Body of pancreas (tissue), 4 donors: ENCODE data around the gene GCH1. TPM values are rescaled to one million over a fixed set of nuclear protein-coding genes. Genes with fewer than 3 reads are reported as not detected.
"Not testable (repeated sequence)": the region's sequence is repeated elsewhere in the genome, so short reads cannot be mapped to it uniquely, and the experiment has no call there.

ENCODE experiments used
- ATAC-seq: fragments of 150-250 bp; one replicate; pipeline ENCODE4 v1.9.1; 2016
- DNase-seq, 4 donors: peaks; one replicate each; pipeline ENCODE4 v3.0.0-alpha.2; 2019
- H3K27ac ChIP-seq, 4 donors: fragments of 200-600 bp; sonication (generic); 1 replicate in 3 of 4; 2 replicates in 1 of 4; pipeline versions ENCODE4 v1.5.1 to v1.6.1; 2016 to 2019; ENCODE audit warnings: mild to moderate bottlenecking in 1 of 4, mixed read lengths in 1 of 4, moderate library complexity in 1 of 4
- H3K27me3 ChIP-seq, 2 donors: fragments of 200-600 bp; sonication (generic); one replicate each; pipeline ENCODE4 v1.6.0; 2016; ENCODE audit warnings: mild to moderate bottlenecking in 1 of 2
- H3K36me3 ChIP-seq, 2 donors: fragments of 200-600 bp; sonication (generic); replicated peaks in 1 of 2; 2 replicates each; pipeline ENCODE4 v1.5.1; 2016; ENCODE audit warnings: low read depth in 2 of 2; ENCODE audit not compliant: insufficient read depth in 1 of 2
- H3K4me1 ChIP-seq: fragments of 200-600 bp; sonication (generic); one replicate; pipeline ENCODE4 v1.6.0; 2016
- H3K4me3 ChIP-seq, 2 donors: fragments of 200-600 bp; sonication (generic); 1 replicate in 1 of 2; 2 replicates in 1 of 2; pipeline ENCODE4 v1.5.1; 2016 to 2019
- H3K9me3 ChIP-seq, 3 donors: fragments of 200-600 bp; sonication (generic); 1 replicate in 2 of 3; 2 replicates in 1 of 3; pipeline ENCODE4 v1.5.1; 2016
- POLR2A ChIP-seq, 3 donors: fragments of 450-650 bp; IDR thresholded peaks; one replicate each; pipeline ENCODE4 v1.6.1; 2016; ENCODE audit warnings: antibody characterized with exemption in 3 of 3, mild to moderate bottlenecking in 2 of 3
- WGBS, 2 donors: methylation state at CpG; one replicate each; pipeline ENCODE4 v1.1.5; 2017; 5-methylcytosine and 5-hydroxymethylcytosine counted together
- intact Hi-C: fragments of 100-400 bp; cut with DNase I; formaldehyde crosslinking; loops from one replicate; pipeline ENCODE4 v1.15.1; 2023
- total RNA-seq, 2 donors: library from RNA; depleted of rRNA; stranded (reverse); fragments of >200 nt; gene quantifications; one replicate each; pipeline ENCODE4 v1.1.0, GENCODE V29; 2016
- TF ChIP-seq, protein P1 (sequence below), 7 experiments: fragments of 450-650 bp in 4 of 7; fragments of 200-600 bp in 3 of 7; sonication (generic) in 3 of 7; IDR thresholded peaks; one replicate each; pipeline ENCODE4 v1.5.1; 2016 to 2019; ENCODE audit warnings: antibody characterized with exemption in 7 of 7

Gene GCH1
- total RNA-seq, 2 donors from 2014 or later = 6.0 to 11.9 TPM

DNA sequence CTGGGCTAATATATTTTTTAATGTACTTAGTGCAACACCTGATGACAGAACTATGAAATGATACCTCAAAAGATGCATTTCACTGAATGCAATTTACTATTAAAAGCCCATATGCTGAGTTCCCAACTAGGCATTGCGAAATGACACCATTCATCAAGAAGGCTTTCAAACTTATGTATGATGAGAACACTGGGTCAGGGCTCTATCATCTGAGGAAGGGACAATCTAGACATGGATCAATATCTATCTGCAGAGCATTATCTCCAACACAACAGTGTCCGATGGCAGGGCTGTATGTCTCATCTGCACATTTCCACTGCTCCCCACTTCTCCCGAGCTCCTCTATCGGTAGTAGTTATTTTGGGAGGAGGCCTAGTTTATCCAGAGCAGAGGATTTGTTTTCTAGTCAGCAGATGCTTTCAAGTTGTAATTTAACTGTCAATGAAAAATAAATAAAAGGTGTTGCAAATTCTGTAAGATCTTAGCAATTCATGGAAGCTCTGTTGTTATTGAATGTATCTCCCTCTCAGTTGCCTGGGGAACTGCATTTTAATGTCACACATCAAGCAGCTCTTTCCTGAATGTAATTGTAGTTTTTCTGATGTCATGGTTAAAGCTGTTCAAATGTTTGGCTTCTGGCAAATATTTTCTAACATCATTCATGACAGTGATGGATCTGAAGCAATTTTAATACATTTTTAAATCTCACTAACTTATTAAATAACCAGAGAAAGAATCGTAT lies 7.4 kb upstream of the GCH1 start:
- TF ChIP-seq POLR2A (IDR thresholded peaks at IDR 0.05) = no peak
- TF ChIP-seq, protein P1, sequence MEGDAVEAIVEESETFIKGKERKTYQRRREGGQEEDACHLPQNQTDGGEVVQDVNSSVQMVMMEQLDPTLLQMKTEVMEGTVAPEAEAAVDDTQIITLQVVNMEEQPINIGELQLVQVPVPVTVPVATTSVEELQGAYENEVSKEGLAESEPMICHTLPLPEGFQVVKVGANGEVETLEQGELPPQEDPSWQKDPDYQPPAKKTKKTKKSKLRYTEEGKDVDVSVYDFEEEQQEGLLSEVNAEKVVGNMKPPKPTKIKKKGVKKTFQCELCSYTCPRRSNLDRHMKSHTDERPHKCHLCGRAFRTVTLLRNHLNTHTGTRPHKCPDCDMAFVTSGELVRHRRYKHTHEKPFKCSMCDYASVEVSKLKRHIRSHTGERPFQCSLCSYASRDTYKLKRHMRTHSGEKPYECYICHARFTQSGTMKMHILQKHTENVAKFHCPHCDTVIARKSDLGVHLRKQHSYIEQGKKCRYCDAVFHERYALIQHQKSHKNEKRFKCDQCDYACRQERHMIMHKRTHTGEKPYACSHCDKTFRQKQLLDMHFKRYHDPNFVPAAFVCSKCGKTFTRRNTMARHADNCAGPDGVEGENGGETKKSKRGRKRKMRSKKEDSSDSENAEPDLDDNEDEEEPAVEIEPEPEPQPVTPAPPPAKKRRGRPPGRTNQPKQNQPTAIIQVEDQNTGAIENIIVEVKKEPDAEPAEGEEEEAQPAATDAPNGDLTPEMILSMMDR (IDR thresholded peaks at IDR 0.05) = no peak
- H3K27ac ChIP-seq = no peak overlapping the region
- no peak for DNase-seq
- 78 to 82% methylated on average over 5 of the region's 5 CpGs for WGBS, 2 donors
- no peak overlapping the region for H3K4me3 ChIP-seq
- H3K9me3 ChIP-seq = no peaks in the 10 kb centered on the region
- H3K4me1 ChIP-seq = no peaks in the 10 kb centered on the region
- H3K36me3 ChIP-seq = no peaks in the 10 kb centered on the region
- no peaks in the 10 kb centered on the region for H3K27me3 ChIP-seq
- intact Hi-C loops = no loop called here
- no peak for ATAC-seq

GRCh38 chr14:54908973-54909372 lies 6.3 kb upstream of the GCH1 start:
- H3K9me3 ChIP-seq, intact Hi-C loops, H3K27ac ChIP-seq, H3K4me1 ChIP-seq, DNase-seq, ATAC-seq, H3K27me3 ChIP-seq, H3K4me3 ChIP-seq, H3K36me3 ChIP-seq: not testable (repeated sequence)
- WGBS, 2 donors = 83 to 92% methylated on average over 4 of the region's 4 CpGs

DNA sequence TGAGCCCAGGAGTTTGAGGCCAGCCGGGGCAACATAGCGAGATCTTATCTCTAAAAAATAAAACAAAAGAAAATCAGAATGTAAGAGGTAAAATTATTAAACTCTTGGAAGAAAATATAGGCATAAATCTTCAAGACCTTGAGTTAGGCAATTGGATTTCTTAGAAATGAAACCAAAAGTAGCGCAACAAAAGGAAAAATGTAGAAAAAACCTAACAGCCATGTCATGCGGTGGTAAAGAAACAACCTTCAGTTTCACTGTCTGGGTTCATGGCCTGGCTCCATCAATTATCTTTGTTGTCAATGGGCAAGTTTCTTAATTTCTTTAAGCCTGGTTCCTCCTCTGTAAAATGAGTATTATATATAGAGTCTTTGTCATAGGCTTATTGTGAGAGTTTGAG lies 5.6 kb upstream of the GCH1 start:
- WGBS, 2 donors = 72 to 80% methylated on average over 4 of the region's 4 CpGs
- intact Hi-C loops = no loop called here
- H3K27me3 ChIP-seq = no peaks in the 10 kb centered on the region
- ATAC-seq (no peak), DNase-seq (no peak)
- TF ChIP-seq POLR2A (IDR thresholded peaks at IDR 0.05) = no peak
- TF ChIP-seq, protein P1 (IDR thresholded peaks at IDR 0.05) = no peak
- H3K27ac ChIP-seq = no peak overlapping the region
- H3K36me3 ChIP-seq = no peaks in the 10 kb centered on the region
- H3K4me1 ChIP-seq = no peaks in the 10 kb centered on the region
- no peak overlapping the region for H3K4me3 ChIP-seq
- no peaks in the 10 kb centered on the region for H3K9me3 ChIP-seq

- Histone ChIP-seq H3K4me3 (no peak overlapping the region), H3K4me1 (peaks cover 6% of the 10 kb centered on the region), H3K27me3 (no peaks in the 10 kb centered on the region), H3K27ac (no peak overlapping the region), H3K36me3 (no peaks in the 10 kb centered on the region), H3K9me3 (no peaks in the 10 kb centered on the region)
- intact Hi-C loops = no loop called here
- DNase-seq (no peak), ATAC-seq (no peak)
- TF ChIP-seq, protein P1 (IDR thresholded peaks at IDR 0.05) = no peak
These were observed 3.4 kb upstream of the GCH1 start for GRCh38 chr14:54906075-54906474.

- peak; percentile 80 for ATAC-seq
These were observed 494 bp downstream of the GCH1 start for GRCh38 chr14:54902143-54902520.

More at GRCh38 chr14:54902143-54902520, 494 bp downstream of the GCH1 start:
- Histone ChIP-seq H3K9me3 (no peaks in the 10 kb centered on the region), H3K4me1 (peaks cover 8% of the 10 kb centered on the region), H3K27ac (peak overlapping the region; percentile 68 to 95 (median 94)), H3K27me3 (no peaks in the 10 kb centered on the region), H3K4me3 (peak overlapping the region; percentile 89 to 94), H3K36me3 (no peaks in the 10 kb centered on the region)
- intact Hi-C loops = no loop called here
- 0% methylated on average over 36 of the region's 37 CpGs; no CpG with 5 or more reads in 1 of the 2 donors for WGBS, 2 donors
- DNase-seq = peak; percentile 76 to 86 (median 82)
- peak in 1 of 3 donors; percentile 3 for TF ChIP-seq POLR2A (IDR thresholded peaks at IDR 0.05)
- TF ChIP-seq, protein P1 (IDR thresholded peaks at IDR 0.05) = no peak
